ENCODE measurements around the gene LRRFIP1. TPM values are rescaled to one million over a fixed set of nuclear protein-coding genes. Genes with fewer than 3 reads are reported as not detected.

The LRRFIP1 gene
- total and polyA plus RNA-seq, 10 of the 15 experiments (the other 5 are each of a cell fraction or from before 2014, with no cell fraction given): 36.2 to 120 (median 74.3) TPM

DNA sequence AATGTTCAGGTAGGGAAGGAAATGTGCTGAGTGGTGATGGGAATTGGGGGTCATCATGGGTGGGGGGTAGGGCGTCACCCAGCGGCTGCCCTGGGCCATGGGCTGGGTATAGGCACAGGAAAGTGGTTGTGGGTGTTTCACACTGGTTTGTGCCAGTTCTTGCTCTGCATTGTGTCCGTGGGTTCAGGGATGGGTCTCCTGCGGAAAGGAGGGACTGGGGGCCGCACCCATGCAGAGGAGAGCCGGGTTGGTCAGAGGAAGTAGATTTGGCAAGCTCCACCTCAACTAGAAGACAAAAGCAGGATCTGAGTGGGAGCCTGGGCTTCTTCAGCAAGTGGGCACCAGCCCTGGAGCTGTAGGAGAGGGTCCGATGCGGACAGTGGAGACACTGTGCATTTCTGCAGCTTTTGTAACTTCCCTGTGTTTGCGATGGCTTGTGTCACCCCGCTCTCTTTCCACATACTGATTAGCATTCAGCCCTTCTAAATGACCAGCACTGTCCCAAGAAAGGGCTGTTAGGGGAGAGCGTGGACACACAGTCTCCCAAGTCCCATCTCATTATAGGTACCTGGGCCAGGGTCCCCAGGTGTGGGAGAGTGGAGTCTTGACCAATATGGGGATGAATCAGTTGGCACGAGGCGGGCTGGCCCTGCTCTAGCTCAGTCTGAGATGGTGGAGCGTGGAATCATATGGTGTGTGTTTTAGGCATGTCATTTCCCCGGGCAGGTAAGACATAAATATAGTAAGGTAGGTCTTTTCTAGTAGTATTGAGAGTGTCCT, 67.2 kb downstream of the LRRFIP1 start:
- no peaks in the 10 kb centered on the region for H3K9me3 ChIP-seq (replicated peaks; ENCODE audit: control insufficient read depth, insufficient read depth, low read length)
- no peaks in the 10 kb centered on the region for H3K27me3 ChIP-seq (replicated peaks in 1 of 2; ENCODE audit: control insufficient read depth in 2 of 2, insufficient read depth in 2 of 2, low read length in 1 of 2)
- in situ Hi-C loops (cut with MboI): no loop called here
- ChIA-PET CTCF (interaction anchor here (0.9 to 18.3 kb wide), 8 partner anchors 21 to 182 kb away, joined by 3 to 298 read pairs (median 6); no protein-coding TSS in a partner anchor), SMC1A (ENCODE audit: uncharacterized antibody, unreplicated experiment) (interaction anchor here (1.4 to 7.1 kb wide), 7 partner anchors 8 to 51 kb away, joined by 4 to 155 read pairs (median 7); no protein-coding TSS in a partner anchor), RAD21 (ENCODE audit: unreplicated experiment) (interaction anchor here (0.7 to 13.1 kb wide), 9 partner anchors 8 to 123 kb away, joined by 3 to 209 read pairs (median 4); no protein-coding TSS in a partner anchor), POLR2A (interaction anchor here (0.6 to 2.8 kb wide), 5 partner anchors 8 to 1451 kb away, joined by 3 to 18 read pairs (median 7); no protein-coding TSS in a partner anchor)
- peak overlapping the region; percentile 90 for H3K27ac ChIP-seq (ENCODE audit: control insufficient read depth, insufficient read depth)
- peak overlapping the region; percentile 88 for H3K4me2 ChIP-seq (ENCODE audit: control insufficient read depth, insufficient read depth)
- no peaks in the 10 kb centered on the region for H3K36me3 ChIP-seq (ENCODE audit: control insufficient read depth in 2 of 2, insufficient read depth in 2 of 2, low read length in 1 of 2)
- peaks cover 79% of the 10 kb centered on the region for H3K79me2 ChIP-seq (ENCODE audit: control insufficient read depth, insufficient read depth, low read length)
- no TSS peak for BruUV-seq (replicated peaks)
- H3K9ac ChIP-seq (ENCODE audit: control insufficient read depth, insufficient read depth, low read length): peak overlapping the region; percentile 93
- intact Hi-C loops (cut with micrococcal nuclease; ENCODE audit: unreplicated experiment): loop anchor here (2.0 to 10.0 kb wide), 3 partner anchors 58 to 1150 kb away; partner anchors contain the start of gene SCLY
- H3K4me3 ChIP-seq: peak overlapping the region; percentile 90
- no peak overlapping the region for H2AFZ ChIP-seq (ENCODE audit: control insufficient read depth, low read depth, low read length)
- DNase-seq (ENCODE audit: low read depth, low spot score): no peak
- H3K4me1 ChIP-seq (ENCODE audit: control insufficient read depth, insufficient read depth, low read length): peaks cover 25% of the 10 kb centered on the region
- FAIRE-seq: no peak
- H4K20me1 ChIP-seq (ENCODE audit: control insufficient read depth, insufficient read depth): no peaks in the 10 kb centered on the region
- WGBS (ENCODE audit: insufficient coverage, insufficient replicate concordance, low lambda C conversion rate, missing lambda C conversion rate): 3% methylated on average over 15 of the region's 15 CpGs
- peak; percentile 11 for ATAC-seq
- 0 out of 3 replicates have a peak, but pooled peaks have one; percentile 9 for TF ChIP-seq POU2F2 (IDR thresholded peaks at IDR 0.05; ENCODE audit: borderline replicate concordance, low read depth, low read length)
- TF ChIP-seq LARP7 (IDR thresholded peaks at IDR 0.05): no peak
- no peak for TF ChIP-seq ZNF24 (IDR thresholded peaks at IDR 0.05)
- peak in 1 of 2 experiments; percentile 77; a peak in 1 of 4 replicates for TF ChIP-seq BHLHE40 (IDR thresholded peaks at IDR 0.05; ENCODE audit: borderline replicate concordance in 1 of 2, low read depth in 2 of 2, low read length in 1 of 2)
- TF ChIP-seq, protein P1, sequence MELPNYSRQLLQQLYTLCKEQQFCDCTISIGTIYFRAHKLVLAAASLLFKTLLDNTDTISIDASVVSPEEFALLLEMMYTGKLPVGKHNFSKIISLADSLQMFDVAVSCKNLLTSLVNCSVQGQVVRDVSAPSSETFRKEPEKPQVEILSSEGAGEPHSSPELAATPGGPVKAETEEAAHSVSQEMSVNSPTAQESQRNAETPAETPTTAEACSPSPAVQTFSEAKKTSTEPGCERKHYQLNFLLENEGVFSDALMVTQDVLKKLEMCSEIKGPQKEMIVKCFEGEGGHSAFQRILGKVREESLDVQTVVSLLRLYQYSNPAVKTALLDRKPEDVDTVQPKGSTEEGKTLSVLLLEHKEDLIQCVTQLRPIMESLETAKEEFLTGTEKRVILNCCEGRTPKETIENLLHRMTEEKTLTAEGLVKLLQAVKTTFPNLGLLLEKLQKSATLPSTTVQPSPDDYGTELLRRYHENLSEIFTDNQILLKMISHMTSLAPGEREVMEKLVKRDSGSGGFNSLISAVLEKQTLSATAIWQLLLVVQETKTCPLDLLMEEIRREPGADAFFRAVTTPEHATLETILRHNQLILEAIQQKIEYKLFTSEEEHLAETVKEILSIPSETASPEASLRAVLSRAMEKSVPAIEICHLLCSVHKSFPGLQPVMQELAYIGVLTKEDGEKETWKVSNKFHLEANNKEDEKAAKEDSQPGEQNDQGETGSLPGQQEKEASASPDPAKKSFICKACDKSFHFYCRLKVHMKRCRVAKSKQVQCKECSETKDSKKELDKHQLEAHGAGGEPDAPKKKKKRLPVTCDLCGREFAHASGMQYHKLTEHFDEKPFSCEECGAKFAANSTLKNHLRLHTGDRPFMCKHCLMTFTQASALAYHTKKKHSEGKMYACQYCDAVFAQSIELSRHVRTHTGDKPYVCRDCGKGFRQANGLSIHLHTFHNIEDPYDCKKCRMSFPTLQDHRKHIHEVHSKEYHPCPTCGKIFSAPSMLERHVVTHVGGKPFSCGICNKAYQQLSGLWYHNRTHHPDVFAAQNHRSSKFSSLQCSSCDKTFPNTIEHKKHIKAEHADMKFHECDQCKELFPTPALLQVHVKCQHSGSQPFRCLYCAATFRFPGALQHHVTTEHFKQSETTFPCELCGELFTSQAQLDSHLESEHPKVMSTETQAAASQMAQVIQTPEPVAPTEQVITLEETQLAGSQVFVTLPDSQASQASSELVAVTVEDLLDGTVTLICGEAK (IDR thresholded peaks at IDR 0.05; ENCODE audit: borderline replicate concordance): no peak
- peak; percentile 54; the same call in 1 of the 2 replicates for TF ChIP-seq NBN (IDR thresholded peaks at IDR 0.05)
- peak; percentile 37; the same call in 1 of the 2 replicates for TF ChIP-seq POLR2AphosphoS5 (IDR thresholded peaks at IDR 0.05; ENCODE audit: low read length)
- TF ChIP-seq IKZF2 (IDR thresholded peaks at IDR 0.05): peak; percentile 12 to 51; a peak in 3 of 4 replicates
- no peak for TF ChIP-seq EP300 (IDR thresholded peaks at IDR 0.05; ENCODE audit: borderline replicate concordance in 1 of 2, control insufficient read depth in 1 of 2, low read depth in 2 of 2, low read length in 2 of 2)
- no peak for TF ChIP-seq JUNB (IDR thresholded peaks at IDR 0.05)
- TF ChIP-seq, protein P2, sequence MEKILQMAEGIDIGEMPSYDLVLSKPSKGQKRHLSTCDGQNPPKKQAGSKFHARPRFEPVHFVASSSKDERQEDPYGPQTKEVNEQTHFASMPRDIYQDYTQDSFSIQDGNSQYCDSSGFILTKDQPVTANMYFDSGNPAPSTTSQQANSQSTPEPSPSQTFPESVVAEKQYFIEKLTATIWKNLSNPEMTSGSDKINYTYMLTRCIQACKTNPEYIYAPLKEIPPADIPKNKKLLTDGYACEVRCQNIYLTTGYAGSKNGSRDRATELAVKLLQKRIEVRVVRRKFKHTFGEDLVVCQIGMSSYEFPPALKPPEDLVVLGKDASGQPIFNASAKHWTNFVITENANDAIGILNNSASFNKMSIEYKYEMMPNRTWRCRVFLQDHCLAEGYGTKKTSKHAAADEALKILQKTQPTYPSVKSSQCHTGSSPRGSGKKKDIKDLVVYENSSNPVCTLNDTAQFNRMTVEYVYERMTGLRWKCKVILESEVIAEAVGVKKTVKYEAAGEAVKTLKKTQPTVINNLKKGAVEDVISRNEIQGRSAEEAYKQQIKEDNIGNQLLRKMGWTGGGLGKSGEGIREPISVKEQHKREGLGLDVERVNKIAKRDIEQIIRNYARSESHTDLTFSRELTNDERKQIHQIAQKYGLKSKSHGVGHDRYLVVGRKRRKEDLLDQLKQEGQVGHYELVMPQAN (conservative IDR thresholded peaks at IDR 0.05): peak; percentile 24; the same call in 1 of the 2 replicates
- TF ChIP-seq, protein P3, sequence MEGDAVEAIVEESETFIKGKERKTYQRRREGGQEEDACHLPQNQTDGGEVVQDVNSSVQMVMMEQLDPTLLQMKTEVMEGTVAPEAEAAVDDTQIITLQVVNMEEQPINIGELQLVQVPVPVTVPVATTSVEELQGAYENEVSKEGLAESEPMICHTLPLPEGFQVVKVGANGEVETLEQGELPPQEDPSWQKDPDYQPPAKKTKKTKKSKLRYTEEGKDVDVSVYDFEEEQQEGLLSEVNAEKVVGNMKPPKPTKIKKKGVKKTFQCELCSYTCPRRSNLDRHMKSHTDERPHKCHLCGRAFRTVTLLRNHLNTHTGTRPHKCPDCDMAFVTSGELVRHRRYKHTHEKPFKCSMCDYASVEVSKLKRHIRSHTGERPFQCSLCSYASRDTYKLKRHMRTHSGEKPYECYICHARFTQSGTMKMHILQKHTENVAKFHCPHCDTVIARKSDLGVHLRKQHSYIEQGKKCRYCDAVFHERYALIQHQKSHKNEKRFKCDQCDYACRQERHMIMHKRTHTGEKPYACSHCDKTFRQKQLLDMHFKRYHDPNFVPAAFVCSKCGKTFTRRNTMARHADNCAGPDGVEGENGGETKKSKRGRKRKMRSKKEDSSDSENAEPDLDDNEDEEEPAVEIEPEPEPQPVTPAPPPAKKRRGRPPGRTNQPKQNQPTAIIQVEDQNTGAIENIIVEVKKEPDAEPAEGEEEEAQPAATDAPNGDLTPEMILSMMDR (IDR thresholded peaks at IDR 0.05 in 2 of 3, conservative IDR thresholded peaks at IDR 0.05 in 1 of 3; ENCODE audit: control insufficient read depth in 2 of 3, extremely low read depth in 1 of 3, insufficient read depth in 1 of 3, low read depth in 3 of 3, low read length in 3 of 3): peak; percentile 36 to 41 (median 36); a peak in 5 of 6 replicates
- no peak for TF ChIP-seq RB1 (IDR thresholded peaks at IDR 0.05; ENCODE audit: borderline replicate concordance)
- TF ChIP-seq KLF5 (IDR thresholded peaks at IDR 0.05; ENCODE audit: partially characterized antibody): no peak

Data from GM12878 (cell line).